Loucy (cell line): ENCODE results near the gene PCDHGA11.

Source experiments
- H2AFZ ChIP-seq: fragments of 200-600 bp; sonication (generic); 2 replicates; pipeline ENCODE4 v1.6.0; 2016; ENCODE audit warnings: antibody characterized with exemption, mild to moderate bottlenecking, low read length, moderate library complexity
- H3F3A ChIP-seq: fragments of 200-600 bp; 2 replicates; pipeline ENCODE4 v1.6.0; 2016; ENCODE audit warnings: antibody characterized with exemption, low read depth, mild to moderate bottlenecking
- H3K27me3 ChIP-seq: fragments of 200-600 bp; sonication (generic); 2 replicates; pipeline ENCODE4 v1.6.1; 2014; ENCODE audit warnings: low read length, mild to moderate bottlenecking; ENCODE audit not compliant: insufficient read depth, poor library complexity, severe bottlenecking
- H3K36me3 ChIP-seq: fragments of 200-600 bp; sonication (generic); 2 replicates; pipeline ENCODE4 v1.6.1; 2016; ENCODE audit warnings: low read length; ENCODE audit not compliant: insufficient read depth
- H3K4me1 ChIP-seq: fragments of 200-600 bp; sonication (generic); 2 replicates; pipeline ENCODE4 v1.5.1; 2014; ENCODE audit warnings: low read length, mild to moderate bottlenecking; ENCODE audit not compliant: insufficient read depth, poor library complexity, severe bottlenecking
- H3K4me2 ChIP-seq: fragments of 200-600 bp; sonication (generic); 2 replicates; pipeline ENCODE4 v1.6.0; 2014; ENCODE audit warnings: antibody characterized with exemption, low read length, low read depth, mild to moderate bottlenecking; ENCODE audit not compliant: poor library complexity, severe bottlenecking
- H3K4me3 ChIP-seq: fragments of 200-600 bp; sonication (generic); 2 replicates; pipeline ENCODE4 v1.5.1; 2014; ENCODE audit warnings: low read length, mild to moderate bottlenecking, mixed read lengths; ENCODE audit not compliant: poor library complexity, severe bottlenecking
- H3K79me2 ChIP-seq: fragments of 200-600 bp; sonication (generic); 2 replicates; pipeline ENCODE4 v1.6.1; 2014; ENCODE audit warnings: low read length; ENCODE audit not compliant: insufficient read depth
- H3K9ac ChIP-seq: fragments of 200-600 bp; sonication (generic); 2 replicates; pipeline ENCODE4 v1.6.0; 2014; ENCODE audit warnings: mild to moderate bottlenecking, low read depth, low read length, moderate library complexity; ENCODE audit not compliant: poor library complexity, severe bottlenecking
- H3K9me2 ChIP-seq: fragments of 200-600 bp; sonication (generic); replicated peaks from 2 replicates; pipeline ENCODE4 v1.6.1; 2016; ENCODE audit warnings: low read depth, low read length, mixed read lengths
- H3K9me3 ChIP-seq: fragments of 200-600 bp; sonication (generic); 2 replicates; pipeline ENCODE4 v1.6.1; 2014; ENCODE audit warnings: mild to moderate bottlenecking, antibody characterized with exemption, low read length, low read depth; ENCODE audit not compliant: insufficient read depth
- H4K20me1 ChIP-seq: fragments of 200-600 bp; sonication (generic); 2 replicates; pipeline ENCODE4 v1.6.0; 2014; ENCODE audit warnings: antibody characterized with exemption, low read length, mild to moderate bottlenecking; ENCODE audit not compliant: insufficient read depth, poor library complexity, severe bottlenecking
- CTCF ChIP-seq: fragments of 200-600 bp; sonication (generic); conservative IDR thresholded peaks from 2 replicates; pipeline ENCODE4 v1.5.1; 2014; ENCODE audit warnings: mild to moderate bottlenecking, antibody characterized with exemption, low read length
- EZH2phosphoT487 ChIP-seq: fragments of 200-600 bp; IDR thresholded peaks from 2 replicates; pipeline ENCODE4 v1.6.1; 2018; ENCODE audit warnings: antibody characterized with exemption, mild to moderate bottlenecking, moderate library complexity, borderline replicate concordance

PCDHGA11 gene

GRCh38 chr5:141437221-141437620 lies 16.4 kb downstream of the PCDHGA11 start:
- Histone ChIP-seq H3K4me3 (no peak overlapping the region), H3K9ac (no peak overlapping the region), H3K9me2 (no peaks in the 10 kb centered on the region), H3F3A (no peaks in the 10 kb centered on the region), H3K4me2 (no peak overlapping the region), H3K9me3 (no peaks in the 10 kb centered on the region), H3K4me1 (no peaks in the 10 kb centered on the region), H3K36me3 (no peaks in the 10 kb centered on the region), H3K79me2 (no peaks in the 10 kb centered on the region), H2AFZ (no peak overlapping the region), H3K27me3 (no peaks in the 10 kb centered on the region), H4K20me1 (no peaks in the 10 kb centered on the region)
- TF ChIP-seq CTCF: no peak
- no peak for TF ChIP-seq EZH2phosphoT487

- H3K9ac ChIP-seq: no peak overlapping the region
- no peaks in the 10 kb centered on the region for H3K36me3 ChIP-seq
- no peaks in the 10 kb centered on the region for H3K9me3 ChIP-seq
- no peaks in the 10 kb centered on the region for H3K27me3 ChIP-seq
- no peak overlapping the region for H3K4me3 ChIP-seq
- no peaks in the 10 kb centered on the region for H4K20me1 ChIP-seq
- H2AFZ ChIP-seq: no peak overlapping the region
- H3K4me1 ChIP-seq: no peaks in the 10 kb centered on the region
- H3K4me2 ChIP-seq: no peak overlapping the region
- no peaks in the 10 kb centered on the region for H3K79me2 ChIP-seq
- no peaks in the 10 kb centered on the region for H3K9me2 ChIP-seq
- H3F3A ChIP-seq: no peaks in the 10 kb centered on the region
- TF ChIP-seq EZH2phosphoT487: no peak
- no peak for TF ChIP-seq CTCF
Observed at GRCh38 chr5:141439411-141440141, 18.7 kb downstream of the PCDHGA11 start.

- Histone ChIP-seq H3K4me3 (no peak overlapping the region), H3F3A (no peaks in the 10 kb centered on the region), H3K27me3 (no peaks in the 10 kb centered on the region), H3K79me2 (no peaks in the 10 kb centered on the region), H3K4me1 (no peaks in the 10 kb centered on the region), H3K9ac (no peak overlapping the region), H3K9me3 (no peaks in the 10 kb centered on the region), H2AFZ (no peak overlapping the region), H3K36me3 (no peaks in the 10 kb centered on the region), H3K4me2 (no peak overlapping the region), H3K9me2 (no peaks in the 10 kb centered on the region), H4K20me1 (no peaks in the 10 kb centered on the region)
- no peak for TF ChIP-seq EZH2phosphoT487
- no peak for TF ChIP-seq CTCF
Observed at GRCh38 chr5:141440341-141440740, 19.5 kb downstream of the PCDHGA11 start.
